Measurements from ENCODE around the gene GRN. TPM values are rescaled to one million over a fixed set of nuclear protein-coding genes. Genes with fewer than 3 reads are reported as not detected.

GRN gene
- total and polyA plus RNA-seq, 8 donors: 31.8 to 644 (median 196) TPM

DNA sequence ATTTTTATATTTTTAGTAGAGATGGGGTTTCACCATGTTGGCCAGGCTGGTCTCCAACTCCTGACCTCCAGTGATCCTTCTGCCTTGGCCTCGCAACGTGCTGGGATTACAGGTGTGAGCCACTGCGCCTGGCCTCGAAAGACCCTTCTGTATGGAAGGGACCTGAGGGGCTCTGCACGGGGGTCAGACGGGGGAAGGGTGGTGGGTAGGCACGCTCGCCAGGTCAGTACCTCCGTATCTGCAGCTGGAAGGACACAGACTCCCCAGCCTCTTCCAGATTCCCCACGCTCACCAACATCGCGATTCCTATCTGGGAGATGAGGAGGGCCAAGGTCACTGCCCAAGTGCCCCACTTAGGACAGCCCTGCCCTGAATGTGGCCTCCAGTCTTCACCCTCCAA lies 31.7 kb downstream of the GRN start:
- peaks cover 8 to 26% (median 16%) of the 10 kb centered on the region in 4 donors for H3K4me1 ChIP-seq
- TF ChIP-seq POLR2A (IDR thresholded peaks at IDR 0.05) (no peak), EP300 (IDR thresholded peaks at IDR 0.05) (no peak), POLR2AphosphoS5 (IDR thresholded peaks at IDR 0.05) (no peak)
- TF ChIP-seq, protein P1, sequence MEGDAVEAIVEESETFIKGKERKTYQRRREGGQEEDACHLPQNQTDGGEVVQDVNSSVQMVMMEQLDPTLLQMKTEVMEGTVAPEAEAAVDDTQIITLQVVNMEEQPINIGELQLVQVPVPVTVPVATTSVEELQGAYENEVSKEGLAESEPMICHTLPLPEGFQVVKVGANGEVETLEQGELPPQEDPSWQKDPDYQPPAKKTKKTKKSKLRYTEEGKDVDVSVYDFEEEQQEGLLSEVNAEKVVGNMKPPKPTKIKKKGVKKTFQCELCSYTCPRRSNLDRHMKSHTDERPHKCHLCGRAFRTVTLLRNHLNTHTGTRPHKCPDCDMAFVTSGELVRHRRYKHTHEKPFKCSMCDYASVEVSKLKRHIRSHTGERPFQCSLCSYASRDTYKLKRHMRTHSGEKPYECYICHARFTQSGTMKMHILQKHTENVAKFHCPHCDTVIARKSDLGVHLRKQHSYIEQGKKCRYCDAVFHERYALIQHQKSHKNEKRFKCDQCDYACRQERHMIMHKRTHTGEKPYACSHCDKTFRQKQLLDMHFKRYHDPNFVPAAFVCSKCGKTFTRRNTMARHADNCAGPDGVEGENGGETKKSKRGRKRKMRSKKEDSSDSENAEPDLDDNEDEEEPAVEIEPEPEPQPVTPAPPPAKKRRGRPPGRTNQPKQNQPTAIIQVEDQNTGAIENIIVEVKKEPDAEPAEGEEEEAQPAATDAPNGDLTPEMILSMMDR (IDR thresholded peaks at IDR 0.05): no peak
- intact Hi-C loops (cut with DNase I; ENCODE audit: low total_unique reads): no loop called here
- H3K27ac ChIP-seq: no peak overlapping the region
- no peaks in the 10 kb centered on the region for H3K9me3 ChIP-seq
- 79 to 90% (median 85%) methylated on average over 12 of the region's 12 CpGs for WGBS, 5 donors
- H3K27me3 ChIP-seq: peaks cover 0 to 32% (median 0%) of the 10 kb centered on the region in 3 donors
- H3K36me3 ChIP-seq: no peaks in the 10 kb centered on the region
- DNase-seq: no peak
- H3K4me3 ChIP-seq: no peak overlapping the region

DNA sequence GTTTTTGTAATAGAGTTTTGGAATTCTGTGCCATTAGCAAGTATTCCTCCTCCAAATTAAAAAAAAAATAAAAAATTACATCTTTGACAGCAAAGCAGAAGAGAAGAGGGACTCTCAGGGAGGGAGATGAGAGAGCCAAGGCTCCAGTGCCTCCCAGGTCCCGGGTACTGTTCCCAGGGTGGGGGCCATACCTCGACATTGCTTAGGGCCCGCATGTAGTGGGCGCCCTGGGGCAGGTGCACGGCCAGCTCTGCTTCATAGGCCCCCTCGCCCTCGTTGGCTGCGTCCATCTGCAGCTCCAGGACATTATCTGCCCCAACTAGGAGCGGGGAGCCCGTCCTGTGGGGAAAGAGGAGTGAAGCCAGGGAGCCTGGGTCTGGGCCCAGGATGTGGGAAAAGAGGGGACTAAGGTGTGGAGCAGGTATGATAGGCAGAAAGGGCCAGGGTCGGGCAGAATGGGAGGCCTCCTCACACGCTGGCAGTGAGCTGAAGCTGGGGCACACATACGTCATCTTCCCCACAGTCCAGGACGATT lies 33.1 kb downstream of the GRN start:
- Histone ChIP-seq H3K27me3 (peaks cover 0 to 20% (median 0%) of the 10 kb centered on the region in 3 donors), H3K4me1 (peaks cover 8 to 26% (median 16%) of the 10 kb centered on the region in 4 donors), H3K9me3 (no peaks in the 10 kb centered on the region), H3K27ac (no peak overlapping the region), H3K4me3 (no peak overlapping the region), H3K36me3 (no peaks in the 10 kb centered on the region)
- no peak for TF ChIP-seq POLR2A (IDR thresholded peaks at IDR 0.05)
- TF ChIP-seq EP300 (IDR thresholded peaks at IDR 0.05): no peak
- TF ChIP-seq, protein P1 (IDR thresholded peaks at IDR 0.05): no peak
- TF ChIP-seq POLR2AphosphoS5 (IDR thresholded peaks at IDR 0.05): no peak
- intact Hi-C loops (cut with DNase I; ENCODE audit: low total_unique reads): no loop called here
- 81 to 88% (median 88%) methylated on average over 14 of the region's 14 CpGs for WGBS, 5 donors
- no peak for DNase-seq

DNA sequence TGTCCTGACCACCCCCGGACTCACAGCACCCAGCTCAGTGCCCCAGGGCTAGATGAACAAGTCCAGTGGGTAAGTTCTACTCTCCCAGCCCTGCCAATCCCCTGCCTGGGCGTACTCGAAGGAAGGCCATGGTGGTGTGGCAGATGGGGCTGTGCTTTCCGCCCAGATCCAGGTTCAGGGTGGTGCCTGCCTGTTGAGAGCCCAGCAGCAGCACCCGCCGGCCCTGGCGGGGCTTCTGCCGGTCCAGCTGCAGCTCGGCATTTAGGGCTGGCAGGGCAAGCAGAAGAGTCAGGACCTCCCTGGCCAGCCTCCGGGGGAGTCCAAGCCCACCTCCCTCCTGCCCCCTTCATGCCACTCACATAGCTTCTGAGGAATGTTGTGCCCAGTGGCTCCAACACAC lies 34.8 kb downstream of the GRN start:
- Histone ChIP-seq H3K27me3 (peaks cover 0 to 31% (median 6%) of the 10 kb centered on the region in 3 donors), H3K4me3 (no peak overlapping the region), H3K27ac (no peak overlapping the region), H3K9me3 (no peaks in the 10 kb centered on the region), H3K36me3 (no peaks in the 10 kb centered on the region), H3K4me1 (peaks cover 6 to 28% (median 17%) of the 10 kb centered on the region in 4 donors)
- intact Hi-C loops (cut with DNase I; ENCODE audit: low total_unique reads): no loop called here
- WGBS, 5 donors: 89 to 100% (median 92%) methylated on average over 1 to 10 of the region's 10 CpGs
- no peak for DNase-seq
- no peak for TF ChIP-seq POLR2A (IDR thresholded peaks at IDR 0.05)
- TF ChIP-seq EP300 (IDR thresholded peaks at IDR 0.05): no peak
- TF ChIP-seq, protein P1 (IDR thresholded peaks at IDR 0.05): no peak
- TF ChIP-seq POLR2AphosphoS5 (IDR thresholded peaks at IDR 0.05): no peak

GRCh38 chr17:44380767-44381166 lies 35.7 kb downstream of the GRN start:
- no peaks in the 10 kb centered on the region for H3K36me3 ChIP-seq
- no peak overlapping the region for H3K4me3 ChIP-seq
- H3K9me3 ChIP-seq: no peaks in the 10 kb centered on the region
- H3K27me3 ChIP-seq: peaks cover 0 to 31% (median 11%) of the 10 kb centered on the region in 3 donors
- TF ChIP-seq, protein P1 (IDR thresholded peaks at IDR 0.05): no peak
- TF ChIP-seq POLR2AphosphoS5 (IDR thresholded peaks at IDR 0.05): no peak
- 73 to 75% (median 74%) methylated on average over 9 of the region's 9 CpGs for WGBS, 5 donors
- peaks cover 4 to 28% (median 24%) of the 10 kb centered on the region in 4 donors for H3K4me1 ChIP-seq
- no peak overlapping the region for H3K27ac ChIP-seq
- intact Hi-C loops (cut with DNase I; ENCODE audit: low total_unique reads): no loop called here
- no peak for DNase-seq
